ENCODE measurements around the gene RCAN1. TPM values are rescaled to one million over a fixed set of nuclear protein-coding genes. Genes with fewer than 3 reads are reported as not detected.

The RCAN1 gene
- polyA plus RNA-seq, 2 of the 4 experiments (the other 2 are of a cell fraction): 10.2 to 11.9 TPM

DNA sequence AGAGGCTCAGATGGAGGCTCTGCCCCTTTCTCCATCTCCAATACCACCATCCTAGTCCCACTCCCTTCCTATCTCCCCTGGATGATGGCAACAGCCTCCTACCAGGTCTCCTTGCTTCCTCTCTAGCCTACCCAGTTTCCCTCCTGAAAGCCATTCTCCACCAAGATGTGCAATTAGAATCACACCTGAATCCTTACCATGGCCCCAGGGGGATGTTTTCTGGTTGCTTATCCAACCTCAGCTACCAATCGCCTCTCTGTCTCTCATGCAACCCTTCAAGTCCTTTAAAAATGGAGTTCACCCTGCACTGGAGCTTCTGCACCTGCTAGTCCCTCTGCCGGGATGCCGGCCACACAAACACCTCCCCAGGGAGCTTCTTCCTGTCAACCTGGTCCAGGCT, 2.9 kb downstream of the RCAN1 start:
- 65% methylated on average over 3 of the region's 3 CpGs for WGBS (ENCODE audit: missing lambda C conversion rate)
- no peak for FAIRE-seq
- POLR2A ChIA-PET: no interaction called here

DNA sequence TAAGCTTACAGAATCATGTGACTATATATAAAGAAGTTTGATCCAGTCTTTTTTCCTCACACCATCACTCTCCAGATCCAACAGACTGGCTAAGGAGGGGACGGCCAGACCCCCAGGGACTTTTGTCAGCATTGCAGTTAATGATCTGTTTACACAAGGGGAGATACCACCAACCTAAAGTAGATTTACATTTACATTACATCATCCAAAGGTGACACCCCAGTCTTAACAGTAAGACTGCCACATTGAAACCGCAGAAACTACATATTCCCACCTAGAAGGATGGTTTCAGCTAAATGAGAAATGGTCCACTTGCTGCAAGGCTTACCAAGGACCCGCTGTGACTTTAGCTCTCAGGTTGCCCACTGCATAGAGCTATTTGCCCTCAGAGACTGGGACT, 3.4 kb downstream of the RCAN1 start:
- no peak overlapping the region for H3K27ac ChIP-seq
- H3K4me2 ChIP-seq: no peak overlapping the region
- DNase-seq (ENCODE audit: low read depth in 1 of 2, low spot score in 1 of 2): no peak
- CTCF ChIA-PET: interaction anchor here (1.4 to 3.4 kb wide), 3 partner anchors 9 to 244 kb away, joined by 3 to 25 read pairs (median 7); no protein-coding TSS in a partner anchor
- no peaks in the 10 kb centered on the region for H3K9me3 ChIP-seq
- 88% methylated on average over 3 of the region's 3 CpGs for WGBS (ENCODE audit: missing lambda C conversion rate)
- no peak overlapping the region for H3K4me3 ChIP-seq
- FAIRE-seq: no peak
- peaks cover 3% of the 10 kb centered on the region; the same call in 1 of the 3 replicates for H3K4me1 ChIP-seq
- TF ChIP-seq GATA3 (IDR thresholded peaks at IDR 0.05; ENCODE audit: borderline replicate concordance) (no peak), ZSCAN20 (CRISPR knock-in tag; IDR thresholded peaks at IDR 0.05) (no peak), POLR2A (IDR thresholded peaks at IDR 0.05; ENCODE audit: low read length) (no peak)
- TF ChIP-seq, protein P1, sequence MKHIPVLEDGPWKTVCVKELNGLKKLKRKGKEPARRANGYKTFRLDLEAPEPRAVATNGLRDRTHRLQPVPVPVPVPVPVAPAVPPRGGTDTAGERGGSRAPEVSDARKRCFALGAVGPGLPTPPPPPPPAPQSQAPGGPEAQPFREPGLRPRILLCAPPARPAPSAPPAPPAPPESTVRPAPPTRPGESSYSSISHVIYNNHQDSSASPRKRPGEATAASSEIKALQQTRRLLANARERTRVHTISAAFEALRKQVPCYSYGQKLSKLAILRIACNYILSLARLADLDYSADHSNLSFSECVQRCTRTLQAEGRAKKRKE (CRISPR knock-in tag; IDR thresholded peaks at IDR 0.05; ENCODE audit: low read depth): no peak
- no peak for ATAC-seq
- POLR2A ChIA-PET: no interaction called here

More for the DNA sequence above, 2.9 kb downstream of the RCAN1 start:
- Histone ChIP-seq H3K4me2 (no peak overlapping the region), H3K9me3 (no peaks in the 10 kb centered on the region), H3K4me1 (peaks cover 3% of the 10 kb centered on the region; the same call in 1 of the 3 replicates), H3K27ac (no peak overlapping the region), H3K4me3 (no peak overlapping the region)
- ATAC-seq (no peak), DNase-seq (ENCODE audit: low read depth in 1 of 2, low spot score in 1 of 2) (no peak)
- CTCF ChIA-PET: interaction anchor here (0.7 to 3.4 kb wide), 4 partner anchors 10 to 245 kb away, joined by 3 to 25 read pairs (median 5); no protein-coding TSS in a partner anchor
- TF ChIP-seq NPAS2 (CRISPR knock-in tag; IDR thresholded peaks at IDR 0.05; ENCODE audit: borderline replicate concordance): no peak
- TF ChIP-seq CHD4 (IDR thresholded peaks at IDR 0.05; ENCODE audit: borderline replicate concordance): no peak
- TF ChIP-seq, protein P2, sequence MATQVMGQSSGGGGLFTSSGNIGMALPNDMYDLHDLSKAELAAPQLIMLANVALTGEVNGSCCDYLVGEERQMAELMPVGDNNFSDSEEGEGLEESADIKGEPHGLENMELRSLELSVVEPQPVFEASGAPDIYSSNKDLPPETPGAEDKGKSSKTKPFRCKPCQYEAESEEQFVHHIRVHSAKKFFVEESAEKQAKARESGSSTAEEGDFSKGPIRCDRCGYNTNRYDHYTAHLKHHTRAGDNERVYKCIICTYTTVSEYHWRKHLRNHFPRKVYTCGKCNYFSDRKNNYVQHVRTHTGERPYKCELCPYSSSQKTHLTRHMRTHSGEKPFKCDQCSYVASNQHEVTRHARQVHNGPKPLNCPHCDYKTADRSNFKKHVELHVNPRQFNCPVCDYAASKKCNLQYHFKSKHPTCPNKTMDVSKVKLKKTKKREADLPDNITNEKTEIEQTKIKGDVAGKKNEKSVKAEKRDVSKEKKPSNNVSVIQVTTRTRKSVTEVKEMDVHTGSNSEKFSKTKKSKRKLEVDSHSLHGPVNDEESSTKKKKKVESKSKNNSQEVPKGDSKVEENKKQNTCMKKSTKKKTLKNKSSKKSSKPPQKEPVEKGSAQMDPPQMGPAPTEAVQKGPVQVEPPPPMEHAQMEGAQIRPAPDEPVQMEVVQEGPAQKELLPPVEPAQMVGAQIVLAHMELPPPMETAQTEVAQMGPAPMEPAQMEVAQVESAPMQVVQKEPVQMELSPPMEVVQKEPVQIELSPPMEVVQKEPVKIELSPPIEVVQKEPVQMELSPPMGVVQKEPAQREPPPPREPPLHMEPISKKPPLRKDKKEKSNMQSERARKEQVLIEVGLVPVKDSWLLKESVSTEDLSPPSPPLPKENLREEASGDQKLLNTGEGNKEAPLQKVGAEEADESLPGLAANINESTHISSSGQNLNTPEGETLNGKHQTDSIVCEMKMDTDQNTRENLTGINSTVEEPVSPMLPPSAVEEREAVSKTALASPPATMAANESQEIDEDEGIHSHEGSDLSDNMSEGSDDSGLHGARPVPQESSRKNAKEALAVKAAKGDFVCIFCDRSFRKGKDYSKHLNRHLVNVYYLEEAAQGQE (IDR thresholded peaks at IDR 0.05): no peak
- no peak for TF ChIP-seq FOSB (CRISPR knock-in tag; IDR thresholded peaks at IDR 0.05)
- TF ChIP-seq TP53 (CRISPR knock-in tag; IDR thresholded peaks at IDR 0.05): no peak
- TF ChIP-seq RFX5 (IDR thresholded peaks at IDR 0.05): no peak
- TF ChIP-seq ZC3H11A (IDR thresholded peaks at IDR 0.05): no peak
- TF ChIP-seq FOSL2 (IDR thresholded peaks at IDR 0.05): no peak
- no peak for TF ChIP-seq FOSL2 (CRISPR knock-in tag; IDR thresholded peaks at IDR 0.05)
- TF ChIP-seq JUNB (IDR thresholded peaks at IDR 0.05): no peak
- TF ChIP-seq SREBF2 (IDR thresholded peaks at IDR 0.05): no peak
- no peak for TF ChIP-seq MYC (IDR thresholded peaks at IDR 0.05; ENCODE audit: borderline replicate concordance, low read length)
- TF ChIP-seq RARB (CRISPR knock-in tag; IDR thresholded peaks at IDR 0.05): no peak
- no peak for TF ChIP-seq ZFP36 (IDR thresholded peaks at IDR 0.05; ENCODE audit: borderline replicate concordance, partially characterized antibody)
- TF ChIP-seq, protein P1 (CRISPR knock-in tag; IDR thresholded peaks at IDR 0.05; ENCODE audit: low read depth): no peak
- TF ChIP-seq HOXA7 (CRISPR knock-in tag; IDR thresholded peaks at IDR 0.05): no peak
- TF ChIP-seq POLR2A (IDR thresholded peaks at IDR 0.05; ENCODE audit: low read length): no peak
- no peak for TF ChIP-seq TFCP2L1 (CRISPR knock-in tag; IDR thresholded peaks at IDR 0.05)
- TF ChIP-seq ZSCAN20 (CRISPR knock-in tag; IDR thresholded peaks at IDR 0.05): no peak
- TF ChIP-seq, protein P3, sequence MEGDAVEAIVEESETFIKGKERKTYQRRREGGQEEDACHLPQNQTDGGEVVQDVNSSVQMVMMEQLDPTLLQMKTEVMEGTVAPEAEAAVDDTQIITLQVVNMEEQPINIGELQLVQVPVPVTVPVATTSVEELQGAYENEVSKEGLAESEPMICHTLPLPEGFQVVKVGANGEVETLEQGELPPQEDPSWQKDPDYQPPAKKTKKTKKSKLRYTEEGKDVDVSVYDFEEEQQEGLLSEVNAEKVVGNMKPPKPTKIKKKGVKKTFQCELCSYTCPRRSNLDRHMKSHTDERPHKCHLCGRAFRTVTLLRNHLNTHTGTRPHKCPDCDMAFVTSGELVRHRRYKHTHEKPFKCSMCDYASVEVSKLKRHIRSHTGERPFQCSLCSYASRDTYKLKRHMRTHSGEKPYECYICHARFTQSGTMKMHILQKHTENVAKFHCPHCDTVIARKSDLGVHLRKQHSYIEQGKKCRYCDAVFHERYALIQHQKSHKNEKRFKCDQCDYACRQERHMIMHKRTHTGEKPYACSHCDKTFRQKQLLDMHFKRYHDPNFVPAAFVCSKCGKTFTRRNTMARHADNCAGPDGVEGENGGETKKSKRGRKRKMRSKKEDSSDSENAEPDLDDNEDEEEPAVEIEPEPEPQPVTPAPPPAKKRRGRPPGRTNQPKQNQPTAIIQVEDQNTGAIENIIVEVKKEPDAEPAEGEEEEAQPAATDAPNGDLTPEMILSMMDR (IDR thresholded peaks at IDR 0.05): no peak
